Measurements from ENCODE around the gene PRSS57.
"Not testable (repeated sequence)": the region's sequence is repeated elsewhere in the genome, so short reads cannot be mapped to it uniquely, and the experiment has no call there.

DNA sequence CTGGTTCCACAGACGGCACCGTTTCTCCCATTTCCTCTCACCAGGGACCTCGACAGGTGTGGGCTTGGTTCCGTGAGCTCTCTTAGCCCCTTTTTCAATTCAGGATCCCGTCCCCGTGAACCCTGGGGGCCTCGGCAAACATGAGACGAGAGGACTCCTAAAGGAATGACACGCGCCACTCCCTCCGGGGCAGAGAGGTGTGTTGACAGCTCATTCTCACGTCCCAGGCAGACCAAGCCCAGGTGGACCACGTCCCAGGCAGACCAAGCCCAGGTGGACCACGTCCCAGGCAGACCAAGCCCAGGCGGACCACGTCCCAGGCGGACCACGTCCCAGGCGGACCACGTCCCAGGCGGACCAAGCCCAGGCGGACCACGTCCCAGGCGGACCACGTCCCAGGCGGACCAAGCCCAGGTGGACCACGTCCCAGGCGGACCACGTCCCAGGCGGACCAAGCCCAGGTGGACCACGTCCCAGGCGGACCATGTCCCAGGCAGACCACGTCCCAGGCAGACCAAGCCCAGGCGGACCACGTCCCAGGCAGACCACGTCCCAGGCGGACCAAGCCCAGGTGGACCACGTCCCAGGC, 28.2 kb downstream of the PRSS57 start:
- not testable (repeated sequence) for TF ChIP-seq POLR2A (IDR thresholded peaks at IDR 0.05)
- TF ChIP-seq, protein P1, sequence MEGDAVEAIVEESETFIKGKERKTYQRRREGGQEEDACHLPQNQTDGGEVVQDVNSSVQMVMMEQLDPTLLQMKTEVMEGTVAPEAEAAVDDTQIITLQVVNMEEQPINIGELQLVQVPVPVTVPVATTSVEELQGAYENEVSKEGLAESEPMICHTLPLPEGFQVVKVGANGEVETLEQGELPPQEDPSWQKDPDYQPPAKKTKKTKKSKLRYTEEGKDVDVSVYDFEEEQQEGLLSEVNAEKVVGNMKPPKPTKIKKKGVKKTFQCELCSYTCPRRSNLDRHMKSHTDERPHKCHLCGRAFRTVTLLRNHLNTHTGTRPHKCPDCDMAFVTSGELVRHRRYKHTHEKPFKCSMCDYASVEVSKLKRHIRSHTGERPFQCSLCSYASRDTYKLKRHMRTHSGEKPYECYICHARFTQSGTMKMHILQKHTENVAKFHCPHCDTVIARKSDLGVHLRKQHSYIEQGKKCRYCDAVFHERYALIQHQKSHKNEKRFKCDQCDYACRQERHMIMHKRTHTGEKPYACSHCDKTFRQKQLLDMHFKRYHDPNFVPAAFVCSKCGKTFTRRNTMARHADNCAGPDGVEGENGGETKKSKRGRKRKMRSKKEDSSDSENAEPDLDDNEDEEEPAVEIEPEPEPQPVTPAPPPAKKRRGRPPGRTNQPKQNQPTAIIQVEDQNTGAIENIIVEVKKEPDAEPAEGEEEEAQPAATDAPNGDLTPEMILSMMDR (IDR thresholded peaks at IDR 0.05): not testable (repeated sequence)
